ENCODE data around the gene CLEC17A.

DNA sequence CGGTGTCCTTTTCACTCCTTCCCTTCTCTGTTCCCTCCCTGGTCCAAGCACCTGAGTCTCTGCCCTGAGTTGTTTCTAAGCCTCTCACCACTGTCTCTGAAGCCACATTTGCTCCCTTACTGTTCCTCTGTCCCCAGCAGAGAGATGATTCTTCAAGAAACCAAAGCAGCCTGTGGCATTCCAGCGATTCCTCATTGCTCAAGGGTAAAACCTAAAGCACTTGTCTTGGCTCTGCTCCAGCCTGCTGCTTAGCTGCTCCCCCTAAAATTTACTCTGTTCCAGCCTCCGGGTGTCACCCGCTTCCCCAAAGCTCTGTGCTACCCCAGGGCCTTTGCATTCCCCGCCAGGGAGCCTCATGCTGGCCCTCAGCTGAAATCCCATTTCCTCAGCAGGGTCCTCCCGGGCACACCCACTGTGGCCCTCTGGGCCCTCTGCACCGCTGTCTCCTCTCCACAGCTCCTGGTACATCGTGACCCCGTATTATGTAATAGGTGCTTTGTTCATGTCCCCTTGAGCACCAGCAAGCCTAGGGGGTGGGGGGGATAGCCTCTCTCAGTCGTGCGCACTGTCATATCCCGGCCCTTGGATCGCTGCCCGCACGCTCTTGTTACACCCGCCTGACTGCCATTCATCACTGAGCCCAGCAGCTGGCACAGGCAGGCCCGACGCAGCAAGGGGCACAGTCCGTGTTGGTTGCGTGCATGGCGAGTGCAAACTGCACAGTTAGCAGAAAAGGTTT is 37.7 kb upstream of the CLEC17A start:
- TF ChIP-seq, protein P1, sequence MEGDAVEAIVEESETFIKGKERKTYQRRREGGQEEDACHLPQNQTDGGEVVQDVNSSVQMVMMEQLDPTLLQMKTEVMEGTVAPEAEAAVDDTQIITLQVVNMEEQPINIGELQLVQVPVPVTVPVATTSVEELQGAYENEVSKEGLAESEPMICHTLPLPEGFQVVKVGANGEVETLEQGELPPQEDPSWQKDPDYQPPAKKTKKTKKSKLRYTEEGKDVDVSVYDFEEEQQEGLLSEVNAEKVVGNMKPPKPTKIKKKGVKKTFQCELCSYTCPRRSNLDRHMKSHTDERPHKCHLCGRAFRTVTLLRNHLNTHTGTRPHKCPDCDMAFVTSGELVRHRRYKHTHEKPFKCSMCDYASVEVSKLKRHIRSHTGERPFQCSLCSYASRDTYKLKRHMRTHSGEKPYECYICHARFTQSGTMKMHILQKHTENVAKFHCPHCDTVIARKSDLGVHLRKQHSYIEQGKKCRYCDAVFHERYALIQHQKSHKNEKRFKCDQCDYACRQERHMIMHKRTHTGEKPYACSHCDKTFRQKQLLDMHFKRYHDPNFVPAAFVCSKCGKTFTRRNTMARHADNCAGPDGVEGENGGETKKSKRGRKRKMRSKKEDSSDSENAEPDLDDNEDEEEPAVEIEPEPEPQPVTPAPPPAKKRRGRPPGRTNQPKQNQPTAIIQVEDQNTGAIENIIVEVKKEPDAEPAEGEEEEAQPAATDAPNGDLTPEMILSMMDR (IDR thresholded peaks at IDR 0.05), result no peak
- TF ChIP-seq POLR2AphosphoS5 (IDR thresholded peaks at IDR 0.05), result no peak
- no peak for TF ChIP-seq EP300 (IDR thresholded peaks at IDR 0.05)
- TF ChIP-seq POLR2A (IDR thresholded peaks at IDR 0.05), result no peak
